ENCODE measurements around the gene ITGA7.

DNA sequence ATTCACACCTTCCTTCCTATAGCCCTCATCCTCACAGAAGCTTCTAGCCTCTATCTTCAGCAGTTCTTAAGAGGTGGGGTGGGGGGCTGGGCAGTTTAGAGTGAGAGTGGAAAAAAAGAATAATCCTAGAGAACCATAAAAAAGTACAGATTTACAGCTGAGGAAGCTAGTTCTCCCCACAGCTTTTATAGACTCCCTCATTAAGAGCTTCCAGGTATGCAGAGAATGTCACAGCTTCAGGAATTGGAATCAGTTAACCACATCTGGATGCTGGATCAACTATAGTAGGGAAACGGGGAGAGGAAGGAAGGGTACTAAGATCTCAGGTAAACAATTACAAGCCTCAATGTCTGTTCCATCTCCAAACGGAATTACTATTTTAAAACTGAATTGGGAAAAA lies 47.5 kb upstream of the ITGA7 start:
- TF ChIP-seq, protein P1, sequence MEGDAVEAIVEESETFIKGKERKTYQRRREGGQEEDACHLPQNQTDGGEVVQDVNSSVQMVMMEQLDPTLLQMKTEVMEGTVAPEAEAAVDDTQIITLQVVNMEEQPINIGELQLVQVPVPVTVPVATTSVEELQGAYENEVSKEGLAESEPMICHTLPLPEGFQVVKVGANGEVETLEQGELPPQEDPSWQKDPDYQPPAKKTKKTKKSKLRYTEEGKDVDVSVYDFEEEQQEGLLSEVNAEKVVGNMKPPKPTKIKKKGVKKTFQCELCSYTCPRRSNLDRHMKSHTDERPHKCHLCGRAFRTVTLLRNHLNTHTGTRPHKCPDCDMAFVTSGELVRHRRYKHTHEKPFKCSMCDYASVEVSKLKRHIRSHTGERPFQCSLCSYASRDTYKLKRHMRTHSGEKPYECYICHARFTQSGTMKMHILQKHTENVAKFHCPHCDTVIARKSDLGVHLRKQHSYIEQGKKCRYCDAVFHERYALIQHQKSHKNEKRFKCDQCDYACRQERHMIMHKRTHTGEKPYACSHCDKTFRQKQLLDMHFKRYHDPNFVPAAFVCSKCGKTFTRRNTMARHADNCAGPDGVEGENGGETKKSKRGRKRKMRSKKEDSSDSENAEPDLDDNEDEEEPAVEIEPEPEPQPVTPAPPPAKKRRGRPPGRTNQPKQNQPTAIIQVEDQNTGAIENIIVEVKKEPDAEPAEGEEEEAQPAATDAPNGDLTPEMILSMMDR (IDR thresholded peaks at IDR 0.05) = no peak
- TF ChIP-seq POLR2A (IDR thresholded peaks at IDR 0.05) = no peak
